AG09309 (cell line): ENCODE measurements around the gene CCKAR.

Experiments
- DNase-seq: peaks from one replicate; pipeline ENCODE4 v3.0.0-alpha.2; 2010; ENCODE audit warnings: low read depth
- H3K4me3 ChIP-seq: 2 replicates; pipeline ENCODE4 v1.5.1; 2011; ENCODE audit warnings: mild to moderate bottlenecking, low read depth, low read length, moderate library complexity; ENCODE audit not compliant: control insufficient read depth
- TF ChIP-seq, protein P1 (sequence below): IDR thresholded peaks from 2 replicates; pipeline ENCODE4 v1.5.1; 2011; ENCODE audit warnings: mild to moderate bottlenecking, low read depth, low read length, inconsistent platforms; ENCODE audit not compliant: insufficient read depth, control insufficient read depth; ENCODE audit errors: missing control alignments

CCKAR gene, protein sequence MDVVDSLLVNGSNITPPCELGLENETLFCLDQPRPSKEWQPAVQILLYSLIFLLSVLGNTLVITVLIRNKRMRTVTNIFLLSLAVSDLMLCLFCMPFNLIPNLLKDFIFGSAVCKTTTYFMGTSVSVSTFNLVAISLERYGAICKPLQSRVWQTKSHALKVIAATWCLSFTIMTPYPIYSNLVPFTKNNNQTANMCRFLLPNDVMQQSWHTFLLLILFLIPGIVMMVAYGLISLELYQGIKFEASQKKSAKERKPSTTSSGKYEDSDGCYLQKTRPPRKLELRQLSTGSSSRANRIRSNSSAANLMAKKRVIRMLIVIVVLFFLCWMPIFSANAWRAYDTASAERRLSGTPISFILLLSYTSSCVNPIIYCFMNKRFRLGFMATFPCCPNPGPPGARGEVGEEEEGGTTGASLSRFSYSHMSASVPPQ

DNA sequence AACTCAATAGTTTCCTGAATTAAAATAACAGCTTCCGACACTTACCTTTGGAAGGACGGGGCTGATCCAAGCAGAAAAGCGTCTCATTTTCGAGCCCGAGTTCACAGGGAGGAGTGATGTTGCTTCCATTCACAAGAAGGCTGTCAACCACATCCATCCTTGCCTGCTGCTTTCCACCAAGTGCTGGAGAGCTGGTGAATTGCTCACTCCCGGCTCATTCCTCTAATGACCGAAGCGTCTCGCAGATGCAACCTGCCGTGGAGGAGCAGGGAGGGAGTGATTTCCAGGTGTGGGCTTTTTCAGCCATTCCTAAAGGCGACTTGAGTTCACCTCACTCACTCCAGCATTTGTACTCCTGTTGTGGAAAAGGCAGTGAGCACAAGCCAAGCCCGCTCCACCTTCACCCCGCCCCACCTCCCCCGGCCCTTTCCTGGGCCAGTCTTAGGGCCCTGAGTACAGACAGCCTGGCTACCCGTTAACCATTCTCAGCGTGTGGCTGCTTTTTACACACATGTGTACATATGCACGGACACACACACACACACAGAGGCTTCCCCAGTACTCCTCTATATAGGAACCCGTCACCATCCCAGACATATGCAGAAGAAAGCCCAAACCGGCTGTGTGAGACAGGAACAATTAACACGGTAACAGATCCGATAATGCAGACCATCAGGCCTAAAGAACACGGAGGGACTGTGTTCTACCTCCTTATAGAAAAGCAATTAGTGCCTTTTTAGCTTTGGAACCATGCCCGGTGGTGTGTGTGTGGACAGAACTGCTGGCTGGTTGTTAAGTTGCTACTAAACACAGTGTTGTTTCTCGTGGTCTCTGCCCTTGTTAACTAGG lies at the start of gene CCKAR:
CCKAR (minus strand) TSS at position 374 of the 849 bp plus-strand sequence; CDS start at position 157, 217 bp downstream.
- TF ChIP-seq, protein P1, sequence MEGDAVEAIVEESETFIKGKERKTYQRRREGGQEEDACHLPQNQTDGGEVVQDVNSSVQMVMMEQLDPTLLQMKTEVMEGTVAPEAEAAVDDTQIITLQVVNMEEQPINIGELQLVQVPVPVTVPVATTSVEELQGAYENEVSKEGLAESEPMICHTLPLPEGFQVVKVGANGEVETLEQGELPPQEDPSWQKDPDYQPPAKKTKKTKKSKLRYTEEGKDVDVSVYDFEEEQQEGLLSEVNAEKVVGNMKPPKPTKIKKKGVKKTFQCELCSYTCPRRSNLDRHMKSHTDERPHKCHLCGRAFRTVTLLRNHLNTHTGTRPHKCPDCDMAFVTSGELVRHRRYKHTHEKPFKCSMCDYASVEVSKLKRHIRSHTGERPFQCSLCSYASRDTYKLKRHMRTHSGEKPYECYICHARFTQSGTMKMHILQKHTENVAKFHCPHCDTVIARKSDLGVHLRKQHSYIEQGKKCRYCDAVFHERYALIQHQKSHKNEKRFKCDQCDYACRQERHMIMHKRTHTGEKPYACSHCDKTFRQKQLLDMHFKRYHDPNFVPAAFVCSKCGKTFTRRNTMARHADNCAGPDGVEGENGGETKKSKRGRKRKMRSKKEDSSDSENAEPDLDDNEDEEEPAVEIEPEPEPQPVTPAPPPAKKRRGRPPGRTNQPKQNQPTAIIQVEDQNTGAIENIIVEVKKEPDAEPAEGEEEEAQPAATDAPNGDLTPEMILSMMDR, result no peak
- no peak within 1 kb of the TSS for H3K4me3 ChIP-seq
- no peak for DNase-seq

DNA sequence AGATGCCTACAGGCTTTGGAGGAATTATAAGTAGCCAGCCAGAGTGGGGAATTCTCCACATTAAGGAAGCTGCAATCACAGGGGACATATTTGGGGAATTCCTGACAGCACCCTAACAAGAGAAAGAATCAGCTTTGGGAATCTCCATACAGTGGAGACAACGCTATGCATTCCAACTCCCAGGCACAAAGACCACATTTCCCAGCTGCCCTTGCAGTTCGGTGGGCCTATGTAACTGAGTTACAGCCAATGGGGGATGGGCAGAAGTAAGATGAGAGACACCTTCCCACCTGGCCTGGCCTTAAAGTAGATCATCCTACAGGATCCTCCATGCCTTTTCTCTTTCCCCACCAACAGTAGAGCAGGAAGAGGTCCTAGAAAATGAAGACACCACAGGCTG lies 43.4 kb upstream of the CCKAR start:
- TF ChIP-seq, protein P1, result no peak
- no peak for DNase-seq
- H3K4me3 ChIP-seq, result no peak overlapping the region

DNA sequence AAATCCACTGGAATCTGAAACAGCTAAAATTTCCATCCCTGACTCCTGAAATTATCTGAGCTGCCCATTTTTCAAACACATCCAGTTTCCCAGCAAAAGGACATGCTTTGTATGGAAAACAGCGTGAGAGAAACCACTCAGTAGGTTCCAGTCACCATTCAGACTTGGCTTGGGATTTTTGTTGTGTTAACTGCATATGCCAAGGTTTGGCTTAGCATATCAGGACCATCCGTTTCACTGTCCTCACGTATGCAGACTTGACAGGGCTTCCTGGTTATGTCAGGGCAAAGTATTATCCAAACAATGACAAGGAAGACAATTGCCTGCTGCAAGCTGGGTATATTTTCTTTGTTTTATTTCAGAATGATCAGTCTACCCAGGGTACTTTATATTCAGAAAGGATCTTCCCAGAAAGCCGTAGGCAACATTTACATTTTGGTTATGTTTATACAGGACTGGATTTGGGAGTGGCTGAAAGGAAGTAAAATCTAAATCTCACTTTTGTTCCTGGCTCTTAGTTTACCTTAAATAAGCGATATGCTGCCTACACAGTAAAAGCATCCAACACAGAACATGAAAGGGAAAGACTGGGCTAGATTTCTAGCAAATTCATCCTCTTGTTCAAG lies 41.3 kb upstream of the CCKAR start:
- TF ChIP-seq, protein P1, result no peak
- no peak overlapping the region for H3K4me3 ChIP-seq
- DNase-seq, result no peak

DNA sequence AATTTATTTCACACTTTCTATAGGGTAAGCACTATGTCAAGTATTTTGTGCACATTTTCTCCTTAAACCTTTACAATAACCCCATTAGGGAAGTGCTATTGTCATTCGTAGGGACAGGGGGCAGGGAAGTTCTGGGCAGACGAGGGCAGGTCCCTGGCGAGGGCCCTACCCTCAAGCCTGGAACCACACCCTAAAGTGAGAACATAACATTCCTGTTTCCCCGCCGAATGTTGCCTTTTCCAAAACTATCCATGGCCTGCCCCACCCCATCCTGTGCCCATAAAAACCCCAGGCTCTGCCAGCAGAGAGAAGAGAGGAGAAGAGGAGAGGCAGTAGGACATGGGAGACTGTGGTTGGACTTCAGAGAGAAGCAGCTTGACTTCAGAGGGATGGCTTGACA lies 39.8 kb upstream of the CCKAR start:
- H3K4me3 ChIP-seq, result no peak overlapping the region
- no peak for DNase-seq
- TF ChIP-seq, protein P1, result no peak

DNA sequence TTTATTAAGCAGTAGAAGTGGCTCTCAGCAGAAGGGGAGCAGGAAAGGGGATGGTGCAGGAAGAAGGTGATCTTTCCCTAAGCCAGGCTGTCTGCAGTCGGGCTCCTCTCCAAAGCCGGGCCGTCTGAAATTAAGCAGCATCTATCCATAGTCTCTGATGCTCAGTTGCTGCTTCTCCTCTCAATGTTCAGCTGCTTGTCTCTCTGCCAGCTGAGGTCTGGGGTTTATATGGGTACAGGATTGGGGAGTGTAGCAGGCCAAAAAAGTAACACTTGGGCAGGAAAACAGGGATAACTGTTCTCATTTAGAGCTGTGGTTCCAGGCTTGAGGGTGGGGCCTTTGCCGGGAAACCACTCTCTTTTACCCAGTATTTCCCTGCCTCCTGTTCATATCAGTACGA lies 39.2 kb upstream of the CCKAR start:
- TF ChIP-seq, protein P1, result no peak
- no peak overlapping the region for H3K4me3 ChIP-seq
- DNase-seq, result no peak

DNA sequence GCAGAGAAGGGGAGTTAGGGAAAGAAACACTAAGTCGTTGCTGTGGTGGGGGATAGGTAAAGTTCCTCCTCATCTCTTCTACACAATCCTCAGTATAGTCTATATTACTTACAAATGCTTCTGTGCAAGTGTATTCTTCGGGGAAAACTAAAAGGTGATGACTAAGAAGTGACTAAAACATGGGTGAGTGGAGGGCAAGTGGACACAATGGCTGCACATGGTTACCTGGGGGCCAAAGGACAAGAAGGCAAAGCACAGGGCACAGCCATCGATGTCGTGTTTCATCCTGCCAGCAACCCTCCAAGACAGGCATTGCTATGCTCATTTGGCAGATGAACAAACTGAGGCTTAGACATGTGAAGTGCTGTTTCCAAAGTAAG lies 35.5 kb upstream of the CCKAR start:
- DNase-seq, result no peak
- no peak overlapping the region for H3K4me3 ChIP-seq
- TF ChIP-seq, protein P1, result no peak
